Stimulated activated naive CD8-positive, alpha-beta T cell treated with anti-CD3 and anti-CD28 coated beads, Interleukin-15, Interleukin-2, amounts not matched to agents 100 U/mL and 50 U/mL, for 24 hours (primary cell): Measurements from ENCODE around the gene IPO5.
A peak's percentile ranks its signal among the peaks of the same experiment; 100 is the strongest.
"Not testable (repeated sequence)": the region's sequence is repeated elsewhere in the genome, so short reads cannot be mapped to it uniquely, and the experiment has no call there.

Experiments
- ATAC-seq: fragments of 150-1000 bp; cut with Tn5 transposase; one replicate; pipeline ENCODE4 v1.10.0; 2021
- DNase-seq: peaks from one replicate; pipeline ENCODE4 v3.0.0; 2021

Gene IPO5

GRCh38 chr13:97949316-97949715 lies 4.2 kb upstream of the IPO5 start:
- not testable (repeated sequence) for DNase-seq, ATAC-seq

DNA sequence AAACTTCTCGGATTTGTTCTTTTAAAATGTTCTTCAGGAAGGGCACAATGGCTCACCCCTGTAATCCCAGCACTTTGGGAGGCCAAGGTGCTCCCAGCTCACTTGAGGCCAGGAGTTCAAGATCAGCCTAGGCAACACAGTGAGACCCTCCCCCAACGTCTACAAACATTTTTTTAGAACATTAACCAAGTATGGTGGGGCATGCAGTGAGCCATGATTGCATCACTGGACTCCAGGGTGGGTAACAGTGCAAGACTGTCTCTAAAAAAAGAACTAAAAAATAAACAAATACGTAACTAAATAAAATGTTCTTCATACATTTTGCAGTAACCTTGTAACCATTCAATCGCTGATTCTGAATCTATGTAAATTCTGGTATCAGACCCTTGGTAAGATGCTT lies 2.1 kb upstream of the IPO5 start:
- ATAC-seq (no peak), DNase-seq (no peak)

- not testable (repeated sequence) for DNase-seq, ATAC-seq
Observed at GRCh38 chr13:97952831-97953230, 644 bp upstream of the IPO5 start.

DNA sequence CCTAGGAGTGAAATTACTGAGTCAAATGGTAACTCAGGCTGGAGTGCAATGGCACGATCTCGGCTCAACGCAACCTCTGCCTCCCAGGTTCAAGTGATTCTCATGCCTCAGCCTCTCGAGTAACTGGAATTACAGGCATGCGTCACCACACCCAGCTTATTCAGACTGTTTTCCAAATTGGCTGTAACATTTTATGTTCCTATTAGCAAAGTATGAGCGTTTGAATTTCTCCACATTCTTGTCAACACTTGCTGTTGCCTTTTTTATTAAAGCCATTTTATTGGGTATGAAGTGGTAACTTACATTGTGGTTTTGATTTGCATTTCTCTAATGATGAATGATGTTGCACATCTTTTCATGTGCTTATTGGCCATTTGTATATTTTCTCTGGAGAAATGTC lies 7.9 kb downstream of the IPO5 start:
- ATAC-seq (no peak), DNase-seq (no peak)

DNA sequence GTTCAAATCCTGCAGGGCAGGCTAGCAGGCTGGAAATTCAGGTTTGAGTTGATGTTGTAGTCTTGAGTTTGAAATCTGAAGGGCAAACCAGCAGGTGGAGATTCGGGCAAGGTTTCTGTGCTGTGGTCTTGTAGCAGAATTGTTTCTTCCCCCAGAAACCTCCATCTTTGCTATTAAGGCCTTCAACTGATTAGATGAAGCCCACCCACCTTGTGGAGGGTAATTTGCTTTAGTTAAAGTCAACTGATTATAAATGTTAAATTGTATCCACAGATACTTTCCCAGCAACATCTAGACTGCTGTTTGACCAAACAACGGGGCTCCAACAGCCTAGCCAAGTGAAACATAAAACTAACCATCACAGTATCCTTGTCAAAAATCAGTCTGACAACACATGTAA lies 9.4 kb downstream of the IPO5 start:
- DNase-seq (no peak), ATAC-seq (no peak)

DNA sequence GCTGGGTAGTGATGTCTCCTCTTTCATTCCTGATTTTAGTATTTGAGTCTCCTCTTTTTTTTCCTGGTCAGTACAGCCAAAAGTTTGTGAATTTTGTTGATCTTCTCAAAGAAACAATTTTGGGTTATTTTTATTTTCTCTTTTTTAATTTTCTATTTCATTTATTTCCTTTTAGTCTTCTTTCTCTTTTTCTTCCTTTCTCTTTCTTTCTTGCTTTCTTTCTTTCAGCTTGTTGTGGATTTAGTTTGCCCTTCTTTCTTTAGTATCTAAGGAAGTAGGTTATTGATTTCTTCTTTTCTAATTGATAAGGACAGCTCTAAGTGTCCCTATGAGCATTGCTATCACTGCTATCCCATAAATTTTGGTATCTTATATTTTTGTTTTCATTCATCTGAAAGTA lies 13.8 kb downstream of the IPO5 start:
- ATAC-seq (no peak), DNase-seq (no peak)

GRCh38 chr13:97967948-97968347 lies 14.5 kb downstream of the IPO5 start:
- no peak for ATAC-seq
- DNase-seq: no peak

DNA sequence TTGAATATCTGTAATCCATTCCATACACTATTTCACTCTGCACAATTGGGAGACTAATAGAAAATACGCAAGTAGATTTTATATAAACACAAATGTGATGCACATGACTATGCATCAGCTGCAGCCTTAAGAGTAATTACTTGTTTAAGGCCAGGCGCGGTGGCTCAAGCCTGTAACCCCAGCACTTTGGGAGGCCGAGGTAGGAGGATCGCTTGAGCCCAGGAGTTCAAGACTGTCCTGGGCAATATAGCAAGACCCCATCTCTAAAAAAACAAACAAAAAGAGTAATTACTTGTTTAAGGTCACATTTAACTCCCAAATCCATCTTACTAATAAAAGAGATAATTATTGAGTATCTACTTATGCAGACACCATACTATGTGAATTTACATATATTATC lies 18.0 kb downstream of the IPO5 start:
- DNase-seq: no peak
- no peak for ATAC-seq

DNA sequence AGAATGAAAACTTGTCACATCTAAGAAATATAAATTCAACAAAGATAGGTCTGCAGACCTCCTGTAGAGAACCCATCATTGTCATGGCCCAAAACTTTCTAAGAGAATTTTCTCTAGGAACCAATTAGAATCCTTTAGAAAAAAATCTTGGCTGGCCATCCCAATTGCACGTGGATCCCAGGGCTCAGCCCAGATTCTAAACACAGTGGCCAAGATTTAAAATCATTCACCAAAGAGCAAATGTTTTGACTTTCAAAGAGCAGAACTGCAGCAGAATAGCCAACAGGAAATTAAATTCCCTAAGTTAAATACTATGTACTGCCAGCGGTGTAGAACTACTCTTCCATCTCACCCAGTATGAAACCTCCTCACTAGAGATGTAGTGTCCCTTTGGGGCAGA lies 21.3 kb downstream of the IPO5 start:
- ATAC-seq (no peak), DNase-seq (no peak)

DNA sequence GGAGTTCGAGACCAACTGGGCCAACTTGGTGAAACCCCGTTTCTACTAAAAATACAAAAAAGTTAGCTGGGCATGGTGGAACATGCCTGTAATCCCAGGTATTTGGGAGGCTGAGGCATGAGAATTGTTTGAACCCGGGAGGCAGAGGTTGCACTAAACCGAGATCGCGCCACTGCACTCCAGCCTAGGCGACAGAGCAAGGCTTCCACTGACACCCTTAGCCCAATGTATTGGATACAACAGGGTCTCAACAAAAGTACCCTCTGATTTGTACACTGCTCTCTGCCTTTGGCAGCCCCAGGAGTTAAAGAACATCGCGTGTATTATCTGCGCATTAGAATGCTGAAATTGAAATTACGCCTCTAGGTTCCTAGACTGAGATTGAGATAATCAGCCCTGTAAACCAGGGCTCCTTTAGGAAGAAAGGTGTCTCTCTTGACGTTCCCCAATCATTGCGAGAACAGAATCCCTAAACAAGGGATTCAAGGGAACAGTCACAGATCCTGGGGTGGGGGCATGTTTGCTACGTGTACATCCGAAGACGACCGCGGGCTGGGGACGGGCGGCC lies 21.9 kb downstream of the IPO5 start:
- ATAC-seq: no peak
- no peak for DNase-seq

- peak; percentile 92 for ATAC-seq
Observed at GRCh38 chr13:97975848-97976609, 22.6 kb downstream of the IPO5 start.

GRCh38 chr13:97976610-97977521 lies 23.4 kb downstream of the IPO5 start:
- ATAC-seq (peak; percentile 10), DNase-seq (no peak)

More at GRCh38 chr13:97975848-97976609, 22.6 kb downstream of the IPO5 start:
- DNase-seq: peak; percentile 93

GRCh38 chr13:97977982-97978381 lies 24.5 kb downstream of the IPO5 start:
- ATAC-seq (no peak), DNase-seq (no peak)

- DNase-seq (no peak), ATAC-seq (no peak)
Observed at GRCh38 chr13:97978651-97979050, 25.2 kb downstream of the IPO5 start.

- no peak for DNase-seq
- no peak for ATAC-seq
Observed at GRCh38 chr13:97979051-97979450, 25.6 kb downstream of the IPO5 start.

- ATAC-seq (no peak), DNase-seq (no peak)
Observed at GRCh38 chr13:97979556-97979955, 26.1 kb downstream of the IPO5 start.

DNA sequence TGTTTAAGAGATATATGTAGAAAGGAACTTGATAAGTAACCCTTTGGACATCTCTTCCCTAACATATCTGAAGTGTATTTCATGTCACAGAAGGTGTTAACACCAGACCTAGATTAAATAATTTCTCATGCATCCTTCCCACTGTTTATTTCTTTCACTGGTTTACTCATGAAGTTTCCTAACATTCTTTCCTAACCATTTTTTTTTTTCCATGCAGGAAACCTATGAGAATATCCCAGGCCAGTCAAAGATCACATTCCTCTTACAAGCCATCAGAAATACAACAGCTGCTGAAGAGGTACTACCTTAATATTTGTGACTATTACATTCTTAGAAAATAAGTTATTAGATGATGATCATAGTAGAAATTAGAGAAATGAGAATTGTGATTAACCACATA lies 28.8 kb downstream of the IPO5 start:
- DNase-seq (no peak), ATAC-seq (no peak)

DNA sequence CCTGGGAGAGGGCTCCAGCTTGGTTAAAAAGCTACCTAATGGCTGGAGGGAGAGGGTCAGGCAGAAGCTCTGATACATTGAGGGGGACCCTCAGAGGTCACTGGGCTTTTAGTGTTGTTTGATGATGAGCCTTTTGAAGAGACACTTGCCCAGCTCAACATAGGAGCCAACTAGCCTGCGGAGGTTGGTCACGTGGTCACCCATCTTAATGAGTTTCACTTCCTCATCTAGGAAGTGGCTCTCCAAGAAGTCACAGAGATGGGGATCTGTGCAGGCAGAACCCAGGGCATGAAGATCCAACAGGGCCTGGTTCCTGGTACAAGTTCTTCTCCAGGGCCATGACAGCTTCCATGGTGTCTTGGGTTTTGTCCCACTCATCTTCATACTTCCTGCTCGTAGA lies 33.4 kb downstream of the IPO5 start:
- no peak for ATAC-seq
- no peak for DNase-seq

DNA sequence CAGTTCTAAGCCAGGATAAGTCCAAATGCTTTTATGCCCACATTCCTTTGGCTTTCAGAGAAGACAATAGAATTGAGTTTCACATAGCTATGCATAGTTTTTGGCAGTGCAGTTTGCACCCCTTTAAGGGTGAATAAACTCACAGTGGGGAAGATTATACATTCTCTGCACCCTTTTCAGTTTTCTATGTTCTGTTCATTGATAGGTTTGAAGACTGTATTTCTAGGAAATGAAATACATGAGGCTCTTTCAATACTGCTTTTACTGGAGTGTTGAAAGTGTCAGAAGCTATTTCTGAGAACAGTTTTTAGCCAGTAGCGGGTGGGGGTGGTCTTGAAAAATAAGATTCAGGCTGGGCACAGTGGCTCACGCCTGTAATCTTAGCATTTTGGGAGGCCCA lies 46.2 kb downstream of the IPO5 start:
- ATAC-seq (no peak), DNase-seq (no peak)

GRCh38 chr13:98004107-98004506 lies 50.6 kb downstream of the IPO5 start:
- no peak for ATAC-seq
- no peak for DNase-seq

- ATAC-seq: not testable (repeated sequence)
Observed at GRCh38 chr13:98004997-98005396, 51.5 kb downstream of the IPO5 start.

GRCh38 chr13:98007001-98007400 lies 53.5 kb downstream of the IPO5 start:
- DNase-seq (no peak), ATAC-seq (no peak)

More at GRCh38 chr13:98004997-98005396, 51.5 kb downstream of the IPO5 start:
- DNase-seq: not testable (repeated sequence)

DNA sequence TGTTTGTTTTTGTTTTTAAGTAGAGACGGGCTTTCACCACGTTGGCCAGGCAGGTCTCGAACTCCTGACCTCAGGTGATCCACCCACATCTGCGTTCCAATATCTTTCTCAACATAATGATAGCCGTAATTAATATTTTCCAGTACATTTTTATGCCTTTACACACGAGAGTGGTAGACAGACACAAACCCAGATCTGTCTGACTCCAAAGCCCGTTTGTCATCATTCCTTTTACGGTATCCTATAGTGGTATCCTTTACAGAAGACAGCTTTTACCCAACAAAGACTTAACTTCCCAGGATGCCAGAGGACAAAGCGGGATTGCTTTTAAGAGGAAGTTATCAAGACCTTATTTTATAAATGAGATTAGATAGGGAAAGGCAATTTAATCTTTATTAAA lies 59.8 kb downstream of the IPO5 start:
- ATAC-seq (no peak), DNase-seq (no peak)
